NCI-H1105 treated with DMSO at 0.1 percent for 48 hours (cell line): Measurements from ENCODE around the gene SLC35E1.
"Not testable (repeated sequence)": the region's sequence is repeated elsewhere in the genome, so short reads cannot be mapped to it uniquely, and the experiment has no call there.

Experiments
- DNase-seq: peaks from one replicate; lab custom pipeline; 2025; lab: John Stamatoyannopoulos, UW

SLC35E1 gene

GRCh38 chr19:16522559-16523377, 49.4 kb downstream of the SLC35E1 start:
- DNase-seq: no peak

- no peak for DNase-seq
Measured at GRCh38 chr19:16521715-16522289, 50.4 kb downstream of the SLC35E1 start.

GRCh38 chr19:16520986-16521624, 51.1 kb downstream of the SLC35E1 start:
- no peak for DNase-seq

GRCh38 chr19:16520074-16520973, 51.9 kb downstream of the SLC35E1 start:
- no peak for DNase-seq

GRCh38 chr19:16519230-16519687, 53.0 kb downstream of the SLC35E1 start:
- no peak for DNase-seq

- DNase-seq: no peak
Measured at GRCh38 chr19:16518483-16519229, 53.6 kb downstream of the SLC35E1 start.

- no peak for DNase-seq
Measured at GRCh38 chr19:16518061-16518460, 54.2 kb downstream of the SLC35E1 start.

- DNase-seq: no peak
Measured at GRCh38 chr19:16516923-16517610, 55.1 kb downstream of the SLC35E1 start.

GRCh38 chr19:16516381-16516780, 55.8 kb downstream of the SLC35E1 start:
- DNase-seq: no peak

GRCh38 chr19:16514383-16515019, 57.7 kb downstream of the SLC35E1 start:
- no peak for DNase-seq

- not testable (repeated sequence) for DNase-seq
Measured at GRCh38 chr19:16512611-16513010, 59.6 kb downstream of the SLC35E1 start.

- DNase-seq: no peak
Measured at GRCh38 chr19:16509141-16510061, 62.8 kb downstream of the SLC35E1 start.

- no peak for DNase-seq
Measured at GRCh38 chr19:16508546-16508945, 63.7 kb downstream of the SLC35E1 start.

- no peak for DNase-seq
Measured at GRCh38 chr19:16506961-16507360, 65.3 kb downstream of the SLC35E1 start.

- DNase-seq: not testable (repeated sequence)
Measured at GRCh38 chr19:16506161-16506560, 66.1 kb downstream of the SLC35E1 start.

GRCh38 chr19:16504271-16504670, 67.9 kb downstream of the SLC35E1 start:
- no peak for DNase-seq
